Testis (tissue), 3 donors: ENCODE data around the gene CCDC192. TPM values are rescaled to one million over a fixed set of nuclear protein-coding genes. Genes with fewer than 3 reads are reported as not detected.

Experiments used
- DNase-seq: peaks from one replicate; pipeline ENCODE4 v3.0.0-alpha.2; 2019
- H3K27ac ChIP-seq, 2 donors: fragments of 200-600 bp; sonication (generic); one replicate each; pipeline ENCODE4 v1.5.1; 2019
- H3K27me3 ChIP-seq: fragments of 200-600 bp; sonication (generic); one replicate; pipeline ENCODE4 v1.5.1; 2019
- H3K36me3 ChIP-seq: fragments of 200-600 bp; sonication (generic); one replicate; pipeline ENCODE4 v1.5.1; 2017; ENCODE audit warnings: low read depth; ENCODE audit errors: missing control alignments
- H3K4me1 ChIP-seq: fragments of 200-600 bp; sonication (generic); one replicate; pipeline ENCODE4 v1.5.1; 2019
- H3K4me3 ChIP-seq, 2 donors: fragments of 200-600 bp; sonication (generic); one replicate each; pipeline ENCODE4 v1.5.1; 2017 to 2019
- H3K9me3 ChIP-seq: fragments of 200-600 bp; sonication (generic); one replicate; pipeline ENCODE4 v1.5.1; 2017
- CTCF ChIP-seq, 3 experiments: fragments of 450-650 bp in 2 of 3; fragments of 200-600 bp in 1 of 3; sonication (generic) in 1 of 3; IDR thresholded peaks; one replicate each; pipeline ENCODE4 v1.5.1; 2016 to 2019; ENCODE audit warnings: antibody characterized with exemption in 3 of 3, mild to moderate bottlenecking in 2 of 3, moderate library complexity in 1 of 3
- POLR2A ChIP-seq: fragments of 450-650 bp; IDR thresholded peaks from one replicate; pipeline ENCODE4 v1.6.1; 2017; ENCODE audit warnings: antibody characterized with exemption, mild to moderate bottlenecking, moderate library complexity
- WGBS, 2 donors: methylation state at CpG; one replicate each; pipeline ENCODE4 v1.1.5; 2018; 5-methylcytosine and 5-hydroxymethylcytosine counted together
- intact Hi-C: fragments of 100-400 bp; cut with DNase I; formaldehyde crosslinking; loops from one replicate; pipeline ENCODE4 v1.15.1; 2023; ENCODE audit warnings: low total_unique reads
- polyA plus RNA-seq: library from polyadenylated mRNA; stranded (reverse); fragments of 350-450 nt; fragmentation: Illumina TruSeq; extraction: RNeasy Lipid Tissue Mini Kit (QIAGEN cat#74804); gene quantifications from one replicate; pipeline ENCODE4 v1.2.3, GENCODE V29; 2014; ENCODE audit warnings: low read depth, low replicate concordance; ENCODE audit not compliant: insufficient read depth
- total RNA-seq, 2 donors: library from RNA; depleted of rRNA; stranded (reverse); fragments of >200 nt; gene quantifications; one replicate each; pipeline ENCODE4 v1.2.3, GENCODE V29; 2016

CCDC192 gene
- total and polyA plus RNA-seq, 3 donors from 2014 or later = 7.8 to 22.6 (median 12.9) TPM

GRCh38 chr5:127766676-127767335 is 63.6 kb downstream of the CCDC192 start:
- H3K27me3 ChIP-seq = no peaks in the 10 kb centered on the region
- H3K27ac ChIP-seq = no peak overlapping the region
- H3K36me3 ChIP-seq = no peaks in the 10 kb centered on the region
- WGBS, 2 donors = 91 to 93% methylated on average over 2 of the region's 2 CpGs
- intact Hi-C loops = no loop called here
- H3K4me1 ChIP-seq = no peaks in the 10 kb centered on the region
- no peak for DNase-seq
- H3K4me3 ChIP-seq = no peak overlapping the region
- no peaks in the 10 kb centered on the region for H3K9me3 ChIP-seq
- no peak for TF ChIP-seq POLR2A
- no peak for TF ChIP-seq CTCF (IDR thresholded peaks at IDR 0.05)

- H3K27me3 ChIP-seq = no peaks in the 10 kb centered on the region
- TF ChIP-seq POLR2A (no peak), CTCF (IDR thresholded peaks at IDR 0.05) (no peak)
- intact Hi-C loops = no loop called here
- no peaks in the 10 kb centered on the region for H3K36me3 ChIP-seq
- no peak overlapping the region for H3K4me3 ChIP-seq
- H3K9me3 ChIP-seq = no peaks in the 10 kb centered on the region
- no peak for DNase-seq
- H3K27ac ChIP-seq = no peak overlapping the region
- no peaks in the 10 kb centered on the region for H3K4me1 ChIP-seq
Observed at GRCh38 chr5:127769386-127769785, 66.2 kb downstream of the CCDC192 start.

- Histone ChIP-seq H3K27me3 (no peaks in the 10 kb centered on the region), H3K4me3 (no peak overlapping the region), H3K9me3 (no peaks in the 10 kb centered on the region), H3K27ac (no peak overlapping the region), H3K36me3 (no peaks in the 10 kb centered on the region), H3K4me1 (no peaks in the 10 kb centered on the region)
- no peak for TF ChIP-seq CTCF (IDR thresholded peaks at IDR 0.05)
- no peak for TF ChIP-seq POLR2A
- intact Hi-C loops = no loop called here
- no peak for DNase-seq
Observed at GRCh38 chr5:127770272-127770671, 67.1 kb downstream of the CCDC192 start.

- DNase-seq = no peak
- TF ChIP-seq POLR2A = no peak
- TF ChIP-seq CTCF (IDR thresholded peaks at IDR 0.05) = no peak
- H3K27ac ChIP-seq = no peak overlapping the region
Observed at GRCh38 chr5:127772531-127772930, 69.3 kb downstream of the CCDC192 start.

GRCh38 chr5:127774221-127774620 is 71.0 kb downstream of the CCDC192 start:
- no peaks in the 10 kb centered on the region for H3K9me3 ChIP-seq
- no peak overlapping the region for H3K4me3 ChIP-seq
- 84 to 90% methylated on average over 2 of the region's 2 CpGs for WGBS, 2 donors
- no peak overlapping the region for H3K27ac ChIP-seq
- no peak for TF ChIP-seq CTCF (IDR thresholded peaks at IDR 0.05)
- no peak for TF ChIP-seq POLR2A
- no peaks in the 10 kb centered on the region for H3K4me1 ChIP-seq
- intact Hi-C loops = no loop called here
- no peak for DNase-seq
- H3K36me3 ChIP-seq = no peaks in the 10 kb centered on the region
- no peaks in the 10 kb centered on the region for H3K27me3 ChIP-seq

More at GRCh38 chr5:127772531-127772930, 69.3 kb downstream of the CCDC192 start:
- Histone ChIP-seq H3K9me3 (no peaks in the 10 kb centered on the region), H3K4me3 (no peak overlapping the region), H3K36me3 (no peaks in the 10 kb centered on the region), H3K27me3 (no peaks in the 10 kb centered on the region), H3K4me1 (no peaks in the 10 kb centered on the region)
- intact Hi-C loops = no loop called here
- 58 to 81% methylated on average over 1 of the region's 1 CpG for WGBS, 2 donors
